GM15510 (cell line): ENCODE measurements around the gene NHSL1.

ENCODE experiments used
- POLR2A ChIP-seq: IDR thresholded peaks from 3 replicates; pipeline ENCODE4 v1.6.1; 2011; ENCODE audit warnings: borderline replicate concordance; ENCODE audit not compliant: insufficient read length; ENCODE audit errors: extremely low read depth

NHSL1 gene

GRCh38 chr6:138374815-138375214, 124.5 kb downstream of the NHSL1 start:
- TF ChIP-seq POLR2A = no peak

GRCh38 chr6:138374230-138374629, 125.1 kb downstream of the NHSL1 start:
- no peak for TF ChIP-seq POLR2A

DNA sequence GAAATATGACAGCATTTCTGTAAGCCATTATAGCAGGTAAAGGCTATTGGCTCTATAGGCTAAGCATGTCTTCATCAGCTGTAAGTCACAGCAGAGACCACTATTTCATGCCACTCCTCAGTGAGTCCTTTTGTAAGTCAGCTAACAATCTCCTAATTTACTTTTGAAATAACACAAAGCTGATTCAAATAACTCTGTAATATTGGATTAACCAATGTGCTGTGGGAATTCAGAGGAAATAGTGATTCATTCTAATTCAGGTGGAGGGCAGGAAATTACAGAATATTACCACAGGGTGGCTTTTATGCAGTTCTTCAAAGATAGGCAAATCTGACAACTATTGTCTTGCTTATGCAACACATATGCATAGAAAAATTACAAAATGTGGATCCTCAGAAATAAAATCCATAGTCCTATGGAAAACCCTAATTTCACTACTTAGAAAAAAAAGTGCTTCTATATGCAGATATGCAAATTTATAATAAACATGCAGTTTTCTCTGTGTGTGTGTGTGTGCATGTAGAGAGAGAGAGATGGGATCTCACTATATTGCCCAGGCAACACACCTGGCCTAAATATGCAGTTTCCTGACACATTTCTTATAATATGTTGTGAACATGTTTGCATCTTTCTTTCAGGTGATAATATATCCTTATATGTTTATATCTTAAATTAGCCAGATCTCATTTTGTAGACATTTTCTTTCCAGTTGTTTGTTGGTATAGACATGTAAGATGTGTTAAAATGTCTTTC, 126.4 kb downstream of the NHSL1 start:
- TF ChIP-seq POLR2A = no peak
